HL-60 (cell line): ENCODE measurements around the gene ST7.

Source experiments
- DNase-seq, 2 experiments: peaks; one replicate each; pipeline ENCODE4 v3.0.0-alpha.2; 2010 to 2020; ENCODE audit warnings: low read depth in 1 of 2, low spot score in 1 of 2
- H3K27ac ChIP-seq: fragments of 250-450 bp; sonication (Bioruptor Pico); replicated peaks from 2 replicates; pipeline ENCODE4 v1.5.1; 2020; ENCODE audit warnings: mild to moderate bottlenecking, moderate library complexity
- H3K27me3 ChIP-seq: fragments of 250-450 bp; sonication (Bioruptor Pico); 2 replicates; pipeline ENCODE4 v1.5.1; 2021; ENCODE audit warnings: mild to moderate bottlenecking, moderate library complexity; ENCODE audit not compliant: insufficient read depth, poor library complexity, severe bottlenecking
- H3K4me3 ChIP-seq: replicated peaks from 2 replicates; pipeline ENCODE4 v1.5.1; 2011; ENCODE audit warnings: mild to moderate bottlenecking, control low read depth, low read length; ENCODE audit not compliant: insufficient read depth
- GABPA ChIP-seq: IDR thresholded peaks from 2 replicates; pipeline ENCODE4 v1.6.1; 2012; ENCODE audit warnings: low read depth
- POLR2AphosphoS5 ChIP-seq: IDR thresholded peaks from 2 replicates; pipeline ENCODE4 v1.6.1; 2012; ENCODE audit warnings: low read depth
- REST ChIP-seq: IDR thresholded peaks from 2 replicates; pipeline ENCODE4 v1.6.1; 2012; ENCODE audit warnings: low read depth; ENCODE audit not compliant: insufficient replicate concordance
- SPI1 ChIP-seq: IDR thresholded peaks from 2 replicates; pipeline ENCODE4 v1.6.1; 2012; ENCODE audit warnings: low read depth, mild to moderate bottlenecking, borderline replicate concordance
- TF ChIP-seq, protein P1 (sequence below): IDR thresholded peaks from one replicate; pipeline ENCODE4 v1.5.1; 2011; ENCODE audit warnings: low read length, control low read depth, inconsistent platforms; ENCODE audit not compliant: insufficient read depth

The ST7 gene

DNA sequence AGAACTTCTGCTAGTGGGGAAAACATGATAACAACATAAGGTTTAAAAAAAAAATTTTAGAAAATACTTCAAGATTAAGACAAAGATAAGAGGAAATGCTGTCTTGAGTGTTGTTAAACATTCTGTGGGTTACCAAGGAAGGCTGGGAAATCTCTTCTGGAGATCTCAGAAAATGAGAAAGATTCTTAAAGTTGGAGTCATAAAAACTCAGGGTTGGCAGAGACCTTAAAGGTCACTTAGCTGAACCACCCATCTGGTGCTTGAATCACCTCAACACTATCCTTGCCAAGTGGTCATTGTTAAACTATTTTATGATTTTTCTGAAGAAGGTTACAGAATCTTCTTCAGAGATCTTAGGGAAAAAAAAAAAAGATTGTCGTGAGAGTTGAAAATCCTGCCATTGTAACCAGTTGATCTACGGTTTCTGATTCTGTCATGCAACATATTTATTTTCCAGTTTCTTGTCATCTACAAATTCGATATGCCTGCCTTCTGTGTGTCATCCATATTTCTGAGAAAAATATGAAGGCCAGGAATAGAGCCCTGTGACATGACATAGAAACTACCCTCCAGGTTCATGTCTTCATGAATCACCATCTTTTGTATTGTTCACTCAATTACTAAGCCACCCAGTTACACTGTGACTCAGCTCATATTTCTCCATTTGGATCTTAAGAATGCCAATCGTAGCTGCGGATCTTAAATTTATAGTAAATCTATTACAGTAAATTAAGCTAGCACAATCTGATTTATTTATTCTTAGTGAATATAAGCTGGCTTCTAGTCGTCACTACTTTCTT, 179.2 kb downstream of the ST7 start:
- no peaks in the 10 kb centered on the region for H3K27me3 ChIP-seq
- TF ChIP-seq SPI1: no peak
- TF ChIP-seq, protein P1, sequence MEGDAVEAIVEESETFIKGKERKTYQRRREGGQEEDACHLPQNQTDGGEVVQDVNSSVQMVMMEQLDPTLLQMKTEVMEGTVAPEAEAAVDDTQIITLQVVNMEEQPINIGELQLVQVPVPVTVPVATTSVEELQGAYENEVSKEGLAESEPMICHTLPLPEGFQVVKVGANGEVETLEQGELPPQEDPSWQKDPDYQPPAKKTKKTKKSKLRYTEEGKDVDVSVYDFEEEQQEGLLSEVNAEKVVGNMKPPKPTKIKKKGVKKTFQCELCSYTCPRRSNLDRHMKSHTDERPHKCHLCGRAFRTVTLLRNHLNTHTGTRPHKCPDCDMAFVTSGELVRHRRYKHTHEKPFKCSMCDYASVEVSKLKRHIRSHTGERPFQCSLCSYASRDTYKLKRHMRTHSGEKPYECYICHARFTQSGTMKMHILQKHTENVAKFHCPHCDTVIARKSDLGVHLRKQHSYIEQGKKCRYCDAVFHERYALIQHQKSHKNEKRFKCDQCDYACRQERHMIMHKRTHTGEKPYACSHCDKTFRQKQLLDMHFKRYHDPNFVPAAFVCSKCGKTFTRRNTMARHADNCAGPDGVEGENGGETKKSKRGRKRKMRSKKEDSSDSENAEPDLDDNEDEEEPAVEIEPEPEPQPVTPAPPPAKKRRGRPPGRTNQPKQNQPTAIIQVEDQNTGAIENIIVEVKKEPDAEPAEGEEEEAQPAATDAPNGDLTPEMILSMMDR: no peak
- no peak for TF ChIP-seq POLR2AphosphoS5
- no peak for TF ChIP-seq REST
- no peak for TF ChIP-seq GABPA
- H3K4me3 ChIP-seq: no peak overlapping the region
- no peak for DNase-seq
- H3K27ac ChIP-seq: no peak overlapping the region

- Histone ChIP-seq H3K4me3 (no peak overlapping the region), H3K27me3 (no peaks in the 10 kb centered on the region), H3K27ac (no peak overlapping the region)
- TF ChIP-seq, protein P1: no peak
- TF ChIP-seq SPI1 (no peak), GABPA (no peak), REST (no peak), POLR2AphosphoS5 (no peak)
- no peak for DNase-seq
Observed at GRCh38 chr7:117133125-117133524, 179.8 kb downstream of the ST7 start.

GRCh38 chr7:117134411-117134810, 181.1 kb downstream of the ST7 start:
- Histone ChIP-seq H3K27me3 (no peaks in the 10 kb centered on the region), H3K27ac (no peak overlapping the region; the same call in 1 of the 2 replicates), H3K4me3 (no peak overlapping the region)
- TF ChIP-seq POLR2AphosphoS5 (no peak), GABPA (no peak), SPI1 (no peak), REST (no peak)
- TF ChIP-seq, protein P1: no peak
- DNase-seq: no peak
